Pancreas (tissue), 10 donors: ENCODE data around the gene KCNA4. TPM values are rescaled to one million over a fixed set of nuclear protein-coding genes. Genes with fewer than 3 reads are reported as not detected.

Source experiments
- ATAC-seq, 4 donors: fragments of 200-7000 bp; cut with Tn5 transposase; one replicate each; pipeline versions ENCODE4 v1.8.0 to v1.9.1; 2020; ENCODE audit warnings: mild to moderate bottlenecking in 4 of 4, moderate library complexity in 4 of 4
- DNase-seq, 6 donors: peaks; one replicate each; pipeline ENCODE4 v3.0.0-alpha.2; 2020
- FAIRE-seq: peaks from 2 replicates; lab custom pipeline; 2012; peaks lifted over from hg19 to GRCh38; lab: Jason Lieb, UNC
- H3K27ac ChIP-seq, 4 donors: fragments of 200-600 bp; sonication (generic); 1 replicate in 3 of 4; 2 replicates in 1 of 4; pipeline versions ENCODE4 v1.5.0 to v1.8.0; 2020
- H3K27me3 ChIP-seq, 4 donors: fragments of 200-600 bp; one replicate each; pipeline ENCODE4 v1.8.0; 2021
- H3K36me3 ChIP-seq, 3 donors: fragments of 200-600 bp; sonication (generic) in 1 of 3; one replicate each; pipeline versions ENCODE4 v1.5.0 to v1.8.0; 2020 to 2021
- H3K4me1 ChIP-seq, 3 donors: fragments of 200-600 bp; one replicate each; pipeline ENCODE4 v1.8.0; 2021
- H3K4me3 ChIP-seq, 4 donors: fragments of 200-600 bp; sonication (generic) in 2 of 4; one replicate each; pipeline versions ENCODE4 v1.5.0 to v1.8.0; 2020 to 2021
- H3K9me3 ChIP-seq, 4 donors: fragments of 200-600 bp; one replicate each; pipeline ENCODE4 v1.8.0; 2021
- CTCF ChIP-seq, 4 donors: fragments of 200-600 bp; sonication (generic) in 3 of 4; IDR thresholded peaks; one replicate each; pipeline versions ENCODE4 v1.5.0 to v1.8.0; 2021; ENCODE audit warnings: antibody characterized with exemption in 4 of 4
- WGBS, 2 donors: extraction: QIAGEN DNeasy Blood & Tissue Kit; methylation state at CpG; one replicate each; pipeline ENCODE4 v1.1.7; 2013; 5-methylcytosine and 5-hydroxymethylcytosine counted together
- intact Hi-C, 3 donors: fragments of 100-400 bp; cut with DNase I; formaldehyde crosslinking; loops; one replicate each; pipeline versions ENCODE4 v1.11.1 to v1.14.2; 2022
- polyA plus RNA-seq, 2 donors: library from polyadenylated mRNA; stranded (reverse); fragments of 200-250 nt; gene quantifications; one replicate each; pipeline ENCODE4 v1.2.3, GENCODE V29; 2013
- total RNA-seq, 6 donors: library from RNA; stranded (reverse); fragmentation: NEBNext Ultra II Directional in 4 of 6; extraction: Animal tissue kit (Norgen Biotek cat#: 25700) in 4 of 6; gene quantifications; one replicate each; pipeline versions ENCODE4 v1.2.1 to v1.2.4, GENCODE V29; 2021 to 2023
- donor health status: healthy with polysubstance abuse.
- donor health status: DM: no; HTN: no; CAD: no; lungs with moderate emphysema.
- donor health status: DM: no; HTN: no; CAD: no.
- donor health status: control.
- donor health status: control.
- donor health status: Bipolar disorder and iron deficiency.
- donor health status: DM: yes; HTN: yes; CAD: no.
- donor health status: DM: no; HTN: no; CAD: no.
- donor health status: DM: no; HTN: no; CAD: no.
- donor health status: DM: yes; HTN: yes; CAD: no.

Gene KCNA4
- total and polyA plus RNA-seq, 8 donors: 0.15 TPM; not detected in 7

DNA sequence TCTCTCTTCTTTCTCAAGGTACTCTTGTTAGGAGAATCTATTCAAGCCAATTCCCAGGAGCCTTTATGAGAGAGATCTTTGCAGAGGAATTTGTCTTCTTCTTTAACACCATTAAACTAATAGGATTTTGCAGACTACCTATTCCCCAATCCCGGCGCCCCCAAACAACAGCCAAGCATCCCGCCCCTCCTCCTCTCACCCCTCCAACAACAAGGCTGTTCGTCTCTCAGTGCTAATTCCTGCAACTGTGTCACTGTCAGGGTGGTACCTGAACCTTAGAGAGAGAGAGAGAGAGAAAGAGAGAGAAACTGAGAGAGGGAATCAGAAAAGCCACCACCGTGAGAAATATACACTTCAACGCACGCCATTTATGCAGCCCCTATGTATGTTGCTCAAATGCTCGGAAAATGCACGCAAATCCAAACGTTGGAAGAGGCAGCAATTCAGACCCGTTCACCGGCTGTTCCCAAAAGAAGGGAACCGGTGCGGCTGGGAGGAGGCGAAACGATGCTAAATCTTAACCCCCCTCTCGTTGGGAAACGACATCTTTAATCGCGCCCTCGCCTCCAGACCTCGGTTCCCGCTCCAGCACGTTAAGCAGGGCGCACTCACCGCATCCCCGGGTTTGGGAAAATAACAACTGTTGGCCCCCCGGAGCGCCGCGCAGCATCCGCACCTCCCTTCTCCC lies 961 bp downstream of the KCNA4 start:
- Histone ChIP-seq H3K36me3 (no peaks in the 10 kb centered on the region), H3K4me1 (peaks cover 0 to 10% (median 0%) of the 10 kb centered on the region in 3 donors), H3K4me3 (no peak overlapping the region), H3K27me3 (peaks cover 0 to 7% (median 3%) of the 10 kb centered on the region in 4 donors), H3K9me3 (no peaks in the 10 kb centered on the region), H3K27ac (no peak overlapping the region)
- no peak for TF ChIP-seq CTCF (IDR thresholded peaks at IDR 0.05)
- intact Hi-C loops: no loop called here
- WGBS, 2 donors: 4 to 7% methylated on average over 32 of the region's 32 CpGs
- DNase-seq: peak in 1 of 6 donors; percentile 9
- no peak for ATAC-seq
- FAIRE-seq: no peak

DNA sequence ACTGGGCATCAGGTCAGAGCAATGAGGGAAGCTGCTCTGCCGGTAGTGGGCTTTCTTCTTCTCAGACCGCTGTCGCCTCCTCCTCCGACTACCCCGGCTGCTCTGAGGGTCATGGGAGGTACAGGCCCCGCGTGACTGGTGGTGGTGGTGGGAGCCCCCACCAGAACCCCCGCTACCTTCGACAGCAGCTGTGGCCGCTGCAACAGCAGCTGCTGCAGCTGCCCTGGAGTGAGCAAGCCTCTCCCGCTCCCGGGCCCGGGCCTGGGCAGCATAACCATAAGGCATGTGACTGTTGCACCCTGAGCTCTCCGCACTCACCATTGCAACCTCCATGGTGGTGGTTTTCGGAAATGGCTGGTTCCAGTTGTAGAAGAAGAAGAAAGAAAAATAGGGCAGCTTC lies 4.5 kb downstream of the KCNA4 start:
- Histone ChIP-seq H3K4me1 (peaks cover 0 to 10% (median 0%) of the 10 kb centered on the region in 3 donors), H3K27me3 (peaks cover 0 to 6% (median 2%) of the 10 kb centered on the region in 4 donors), H3K36me3 (no peaks in the 10 kb centered on the region), H3K27ac (no peak overlapping the region), H3K4me3 (no peak overlapping the region), H3K9me3 (no peaks in the 10 kb centered on the region)
- intact Hi-C loops: no loop called here
- FAIRE-seq (no peak), DNase-seq (peak in 1 of 6 donors; percentile 43), ATAC-seq (no peak)
- 78 to 80% methylated on average over 15 of the region's 15 CpGs for WGBS, 2 donors
- no peak for TF ChIP-seq CTCF (IDR thresholded peaks at IDR 0.05)

DNA sequence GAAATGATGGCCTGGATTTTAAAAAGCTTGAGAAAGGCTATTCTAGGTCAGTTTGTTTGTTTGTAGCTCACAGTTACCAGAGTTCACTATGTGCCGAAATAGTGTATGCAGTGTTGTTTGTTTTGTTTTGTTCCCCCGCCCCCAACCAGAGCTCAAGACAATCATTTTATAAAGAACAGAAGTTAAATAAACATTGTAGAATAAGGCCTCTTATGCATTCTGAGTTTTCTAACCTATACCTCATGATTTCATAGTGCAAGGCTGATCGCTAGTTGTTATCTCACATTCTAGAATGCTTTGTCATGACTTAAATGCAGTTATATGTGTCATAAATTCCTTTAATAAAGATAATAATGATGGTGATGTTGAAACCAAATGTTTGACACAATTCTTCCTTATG lies 7.8 kb downstream of the KCNA4 start:
- H3K9me3 ChIP-seq: no peaks in the 10 kb centered on the region
- intact Hi-C loops: no loop called here
- TF ChIP-seq CTCF (IDR thresholded peaks at IDR 0.05): no peak
- WGBS, 2 donors: 59 to 70% methylated on average over 3 of the region's 3 CpGs
- no peak for FAIRE-seq
- H3K4me1 ChIP-seq: no peaks in the 10 kb centered on the region
- no peak for DNase-seq
- H3K4me3 ChIP-seq: no peak overlapping the region
- no peak overlapping the region for H3K27ac ChIP-seq
- H3K27me3 ChIP-seq: no peaks in the 10 kb centered on the region
- H3K36me3 ChIP-seq: no peaks in the 10 kb centered on the region
- ATAC-seq: no peak

DNA sequence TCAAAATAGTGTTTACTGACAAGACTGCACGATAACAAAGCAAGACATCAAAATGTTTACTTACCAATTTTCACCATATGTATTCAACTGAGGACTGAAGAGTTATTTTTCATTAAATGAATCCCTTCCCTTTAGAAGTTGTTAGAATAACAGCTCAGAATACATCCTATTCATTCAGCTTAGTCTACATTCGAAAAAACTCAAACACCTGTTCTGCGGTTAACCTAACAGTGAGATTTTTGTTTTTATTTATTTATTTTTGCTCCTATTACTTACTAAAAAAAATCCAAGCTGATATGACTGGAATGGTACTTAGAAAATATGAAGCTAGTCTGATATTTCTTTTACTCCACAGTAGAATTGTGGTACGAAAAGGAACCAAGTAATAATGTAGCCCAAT lies 10.0 kb downstream of the KCNA4 start:
- no peak for TF ChIP-seq CTCF (IDR thresholded peaks at IDR 0.05)
- H3K4me1 ChIP-seq: no peaks in the 10 kb centered on the region
- no peaks in the 10 kb centered on the region for H3K36me3 ChIP-seq
- H3K9me3 ChIP-seq: no peaks in the 10 kb centered on the region
- ATAC-seq (no peak), DNase-seq (no peak), FAIRE-seq (no peak)
- no peak overlapping the region for H3K4me3 ChIP-seq
- intact Hi-C loops: no loop called here
- no peak overlapping the region for H3K27ac ChIP-seq
- H3K27me3 ChIP-seq: no peaks in the 10 kb centered on the region
- WGBS, 2 donors: 54 to 68% methylated on average over 4 of the region's 4 CpGs

- no peak for TF ChIP-seq CTCF (IDR thresholded peaks at IDR 0.05)
- H3K36me3 ChIP-seq: no peaks in the 10 kb centered on the region
- no peak for DNase-seq
- H3K4me3 ChIP-seq: no peak overlapping the region
- intact Hi-C loops: no loop called here
- FAIRE-seq: no peak
- no peak for ATAC-seq
- 9 to 13% methylated on average over 4 of the region's 4 CpGs for WGBS, 2 donors
- H3K27me3 ChIP-seq: no peaks in the 10 kb centered on the region
- H3K4me1 ChIP-seq: no peaks in the 10 kb centered on the region
- H3K27ac ChIP-seq: no peak overlapping the region
- H3K9me3 ChIP-seq: no peaks in the 10 kb centered on the region
These were observed 14.6 kb downstream of the KCNA4 start for GRCh38 chr11:30002157-30002785.
